HepG2 (cell line): ENCODE measurements around the gene CROT. TPM values are rescaled to one million over a fixed set of nuclear protein-coding genes. Genes with fewer than 3 reads are reported as not detected.
A peak's percentile ranks its signal among the peaks of the same experiment; 100 is the strongest.

Experiments used
- ARID3A ChIP-seq: IDR thresholded peaks from 2 replicates; pipeline ENCODE4 v1.6.1; 2012; ENCODE audit warnings: low read depth, low read length, improper control_type of control experiment
- ARNT2 ChIP-seq: sonication (generic); formaldehyde crosslinking; IDR thresholded peaks from 2 replicates; pipeline ENCODE4 v1.8.0; 2022; ENCODE audit warnings: mild to moderate bottlenecking, low read depth, missing genetic modification reagents, moderate library complexity
- CTCF ChIP-seq: sonication (generic); formaldehyde crosslinking; IDR thresholded peaks from 2 replicates; pipeline ENCODE4 v1.5.0; 2020; ENCODE audit warnings: mild to moderate bottlenecking, missing genetic modification reagents, moderate library complexity
- ELF3 ChIP-seq: IDR thresholded peaks from 2 replicates; pipeline ENCODE4 v1.6.1; 2016; ENCODE audit warnings: missing genetic modification reagents, missing compliant biosample characterization
- HINFP ChIP-seq: sonication (generic); formaldehyde crosslinking; IDR thresholded peaks from 2 replicates; pipeline ENCODE4 v1.4.0; 2020; ENCODE audit warnings: low read depth, mild to moderate bottlenecking, missing genetic modification reagents
- KAT8 ChIP-seq: IDR thresholded peaks from 2 replicates; pipeline ENCODE4 v1.6.1; 2016; ENCODE audit warnings: missing genetic modification reagents, missing compliant biosample characterization
- KDM5B ChIP-seq: sonication (generic); formaldehyde crosslinking; IDR thresholded peaks from 2 replicates; pipeline ENCODE4 v1.4.0; 2020; ENCODE audit warnings: missing genetic modification reagents, mild to moderate bottlenecking, borderline replicate concordance
- KMT2B ChIP-seq: IDR thresholded peaks from 2 replicates; pipeline ENCODE4 v1.6.1; 2016; ENCODE audit warnings: missing genetic modification reagents, missing compliant biosample characterization
- PHF8 ChIP-seq: sonication (generic); formaldehyde crosslinking; IDR thresholded peaks from 2 replicates; pipeline ENCODE4 v1.5.0; 2020; ENCODE audit warnings: missing genetic modification reagents
- SAFB2 ChIP-seq: sonication (generic); formaldehyde crosslinking; IDR thresholded peaks from 2 replicates; pipeline ENCODE4 v1.5.1; 2020; ENCODE audit warnings: missing genetic modification reagents, low read depth, mild to moderate bottlenecking, borderline replicate concordance
- SMAD1 ChIP-seq: sonication (generic); formaldehyde crosslinking; IDR thresholded peaks from 2 replicates; pipeline ENCODE4 v1.4.0; 2020; ENCODE audit warnings: missing genetic modification reagents, low read depth, mild to moderate bottlenecking, borderline replicate concordance
- SMARCC2 ChIP-seq: fragments of 450-650 bp; IDR thresholded peaks from 2 replicates; pipeline ENCODE4 v1.6.1; 2017; ENCODE audit warnings: antibody characterized with exemption, mild to moderate bottlenecking
- SNRNP70 ChIP-seq: fragments of 200-400 bp; formaldehyde crosslinking; IDR thresholded peaks from 2 replicates; pipeline ENCODE4 v1.6.1; 2017; ENCODE audit warnings: mild to moderate bottlenecking, low read depth, low read length, moderate library complexity
- SP140L ChIP-seq: sonication (generic); formaldehyde crosslinking; IDR thresholded peaks from 2 replicates; pipeline ENCODE4 v1.4.0; 2020; ENCODE audit warnings: missing genetic modification reagents, borderline replicate concordance
- TFE3 ChIP-seq: IDR thresholded peaks from 2 replicates; pipeline ENCODE4 v1.6.1; 2016
- TIGD3 ChIP-seq: sonication (generic); formaldehyde crosslinking; IDR thresholded peaks from 2 replicates; pipeline ENCODE4 v1.5.1; 2020; ENCODE audit warnings: mild to moderate bottlenecking, missing genetic modification reagents, borderline replicate concordance
- TRIM24 ChIP-seq: sonication (generic); formaldehyde crosslinking; IDR thresholded peaks from 2 replicates; pipeline ENCODE4 v1.8.0; 2022; ENCODE audit warnings: mild to moderate bottlenecking, missing genetic modification reagents
- ZBTB7B ChIP-seq: sonication (generic); formaldehyde crosslinking; IDR thresholded peaks from 2 replicates; pipeline ENCODE4 v1.4.0; 2020; ENCODE audit warnings: missing genetic modification reagents
- ZFP36 ChIP-seq: fragments of 150-350 bp; IDR thresholded peaks from 2 replicates; pipeline ENCODE4 v1.6.1; 2018; ENCODE audit warnings: borderline replicate concordance, low read length, low read depth; ENCODE audit not compliant: partially characterized antibody
- ZNF251 ChIP-seq: sonication (generic); formaldehyde crosslinking; IDR thresholded peaks from 2 replicates; pipeline ENCODE4 v1.9.0; 2021; ENCODE audit warnings: mild to moderate bottlenecking, missing genetic modification reagents
- ZNF615 ChIP-seq: sonication (generic); formaldehyde crosslinking; IDR thresholded peaks from 2 replicates; pipeline ENCODE4 v1.5.0; 2020; ENCODE audit warnings: mild to moderate bottlenecking, missing genetic modification reagents, borderline replicate concordance
- ZZZ3 ChIP-seq: sonication (generic); formaldehyde crosslinking; IDR thresholded peaks from 2 replicates; pipeline ENCODE4 v1.4.0; 2020; ENCODE audit warnings: missing genetic modification reagents, mild to moderate bottlenecking, borderline replicate concordance
- polyA plus RNA-seq, 8 experiments: library from polyadenylated mRNA; depleted of rRNA in 3 of 8; stranded (reverse) in 7 of 8; unstranded in 1 of 8; fragments of >200 nt; fragmentation: Illumina TruSeq in 4 of 8; extraction: Trizol in 4 of 8; gene quantifications; 2 replicates each; pipeline versions ENCODE4 v1.2.1 to v1.2.3, GENCODE V29; 2011 to 2016; ENCODE audit warnings: low read depth in 4 of 8, missing spikeins in 1 of 8, mixed read lengths in 1 of 8; ENCODE audit not compliant: insufficient read depth in 1 of 8
- total RNA-seq, 5 experiments: library from RNA; depleted of rRNA; stranded (reverse); fragments of >200 nt; fragmentation: Illumina TruSeq; extraction: Trizol; gene quantifications; 2 replicates each; pipeline ENCODE4 v1.2.3, GENCODE V29; 2016; ENCODE audit warnings: low read depth in 1 of 5

The CROT gene
- total and polyA plus RNA-seq, 2 of the 13 experiments (the other 11 are each of a cell fraction or from before 2014, with no cell fraction given): 5.0 to 13.7 TPM

GRCh38 chr7:87312215-87312865 is 33.1 kb upstream of the CROT start (continued):
- TF ChIP-seq ARID3A: 0 out of 2 replicates have a peak, but pooled peaks have one; percentile 23
- no peak for TF ChIP-seq ZNF615
- TF ChIP-seq ZZZ3 (CRISPR knock-in tag): no peak
- TF ChIP-seq PHF8 (CRISPR knock-in tag): no peak
- TF ChIP-seq SAFB2 (CRISPR knock-in tag): no peak
- TF ChIP-seq CTCF (CRISPR knock-in tag): peak; percentile 95
- no peak for TF ChIP-seq ZNF251
- TF ChIP-seq TIGD3 (CRISPR knock-in tag): no peak
- TF ChIP-seq KDM5B (CRISPR knock-in tag): no peak
- no peak for TF ChIP-seq SP140L (CRISPR knock-in tag)
- TF ChIP-seq HINFP (CRISPR knock-in tag): no peak
- 0 out of 2 replicates have a peak, but pooled peaks have one; percentile 33 for TF ChIP-seq ARNT2 (CRISPR knock-in tag)
- TF ChIP-seq ELF3 (CRISPR knock-in tag): peak; percentile 33; the same call in 1 of the 2 replicates
- peak; percentile 42 for TF ChIP-seq KAT8 (CRISPR knock-in tag)
- 0 out of 2 replicates have a peak, but pooled peaks have one; percentile 25 for TF ChIP-seq TFE3
- no peak for TF ChIP-seq ZFP36
- no peak for TF ChIP-seq TRIM24 (CRISPR knock-in tag)
- 0 out of 2 replicates have a peak, but pooled peaks have one; percentile 27 for TF ChIP-seq KMT2B (CRISPR knock-in tag)
- no peak for TF ChIP-seq SMAD1 (CRISPR knock-in tag)
- no peak for TF ChIP-seq SNRNP70
- TF ChIP-seq ZBTB7B (CRISPR knock-in tag): no peak
- no peak for TF ChIP-seq SMARCC2
